Colonic mucosa (tissue), 4 donors: ENCODE data around the gene MMS19. TPM values are rescaled to one million over a fixed set of nuclear protein-coding genes. Genes with fewer than 3 reads are reported as not detected.

ENCODE experiments used
- DNase-seq: peaks from one replicate; pipeline ENCODE4 v3.0.0-alpha.2; 2020
- H3K27ac ChIP-seq: fragments of 200-600 bp; one replicate; pipeline ENCODE4 v1.8.0; 2021
- H3K27me3 ChIP-seq: fragments of 200-600 bp; one replicate; pipeline ENCODE4 v1.8.0; 2021
- H3K36me3 ChIP-seq: fragments of 200-600 bp; one replicate; pipeline ENCODE4 v1.8.0; 2021
- H3K4me1 ChIP-seq: fragments of 200-600 bp; one replicate; pipeline ENCODE4 v1.8.0; 2021; ENCODE audit warnings: mild to moderate bottlenecking
- H3K4me3 ChIP-seq: fragments of 200-600 bp; one replicate; pipeline ENCODE4 v1.8.0; 2021
- H3K9ac ChIP-seq, 2 donors: one replicate each; pipeline ENCODE4 v1.7.0; 2013; ENCODE audit warnings: control low read depth in 2 of 2, low read depth in 2 of 2, low read length in 2 of 2
- H3K9me3 ChIP-seq: fragments of 200-600 bp; one replicate; pipeline ENCODE4 v1.8.0; 2021
- intact Hi-C: fragments of 100-400 bp; cut with DNase I; formaldehyde crosslinking; loops from one replicate; pipeline ENCODE4 v1.14.1; 2022
- total RNA-seq, 2 donors: library from RNA; stranded (reverse); fragmentation: NEBNext Ultra II Directional in 1 of 2; extraction: Animal tissue kit (Norgen Biotek cat#: 25700) in 1 of 2; gene quantifications; one replicate each; pipeline ENCODE4 v1.2.1, GENCODE V29; 2021
- TF ChIP-seq, protein P1 (sequence below): fragments of 200-600 bp; IDR thresholded peaks from one replicate; pipeline ENCODE4 v1.8.0; 2022; ENCODE audit warnings: antibody characterized with exemption, mild to moderate bottlenecking
- donor health status: healthy.
- donor health status: DM: no; HTN: no; CAD: no.
- donor health status: DM: no; HTN: no; CAD: no.

MMS19 gene
- total RNA-seq, 2 donors from 2014 or later, result 43.7 to 62.2 TPM

DNA sequence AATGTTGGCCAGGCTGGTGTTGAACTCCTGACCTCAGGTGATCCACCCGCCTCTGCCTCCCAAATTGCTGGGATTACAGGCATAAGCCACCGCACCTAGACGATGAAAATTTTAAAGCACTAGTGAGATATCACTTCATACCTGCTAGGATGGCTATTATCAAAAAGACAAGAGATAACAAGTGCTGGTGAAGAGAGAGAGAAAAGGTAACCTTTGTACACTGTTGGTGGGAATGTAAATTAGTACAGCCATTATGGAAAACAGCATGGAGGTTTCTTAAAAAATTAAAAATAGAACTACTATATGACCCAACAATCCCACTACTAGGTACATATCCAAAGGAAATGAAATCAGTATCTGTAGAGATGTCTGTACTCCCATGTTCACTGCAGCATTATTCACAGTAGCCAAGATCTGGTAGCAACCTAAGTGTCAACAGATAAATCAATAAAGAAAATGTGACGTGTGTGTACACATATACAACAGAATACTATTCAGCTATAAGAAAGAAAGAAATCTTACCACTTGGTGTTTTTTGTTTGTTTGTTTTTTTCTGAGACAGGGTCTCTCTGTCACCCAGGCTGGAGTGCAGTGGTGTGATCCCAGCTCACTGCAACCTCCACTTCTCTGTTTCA, 12.5 kb downstream of the MMS19 start:
- H3K9me3 ChIP-seq, result no peaks in the 10 kb centered on the region
- no peaks in the 10 kb centered on the region for H3K27me3 ChIP-seq
- H3K4me3 ChIP-seq, result no peak overlapping the region
- no peaks in the 10 kb centered on the region for H3K36me3 ChIP-seq
- DNase-seq, result no peak
- TF ChIP-seq, protein P1, sequence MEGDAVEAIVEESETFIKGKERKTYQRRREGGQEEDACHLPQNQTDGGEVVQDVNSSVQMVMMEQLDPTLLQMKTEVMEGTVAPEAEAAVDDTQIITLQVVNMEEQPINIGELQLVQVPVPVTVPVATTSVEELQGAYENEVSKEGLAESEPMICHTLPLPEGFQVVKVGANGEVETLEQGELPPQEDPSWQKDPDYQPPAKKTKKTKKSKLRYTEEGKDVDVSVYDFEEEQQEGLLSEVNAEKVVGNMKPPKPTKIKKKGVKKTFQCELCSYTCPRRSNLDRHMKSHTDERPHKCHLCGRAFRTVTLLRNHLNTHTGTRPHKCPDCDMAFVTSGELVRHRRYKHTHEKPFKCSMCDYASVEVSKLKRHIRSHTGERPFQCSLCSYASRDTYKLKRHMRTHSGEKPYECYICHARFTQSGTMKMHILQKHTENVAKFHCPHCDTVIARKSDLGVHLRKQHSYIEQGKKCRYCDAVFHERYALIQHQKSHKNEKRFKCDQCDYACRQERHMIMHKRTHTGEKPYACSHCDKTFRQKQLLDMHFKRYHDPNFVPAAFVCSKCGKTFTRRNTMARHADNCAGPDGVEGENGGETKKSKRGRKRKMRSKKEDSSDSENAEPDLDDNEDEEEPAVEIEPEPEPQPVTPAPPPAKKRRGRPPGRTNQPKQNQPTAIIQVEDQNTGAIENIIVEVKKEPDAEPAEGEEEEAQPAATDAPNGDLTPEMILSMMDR, result no peak
- no peak overlapping the region for H3K9ac ChIP-seq
- no peak overlapping the region for H3K27ac ChIP-seq
- no peaks in the 10 kb centered on the region for H3K4me1 ChIP-seq
- intact Hi-C loops, result no loop called here

DNA sequence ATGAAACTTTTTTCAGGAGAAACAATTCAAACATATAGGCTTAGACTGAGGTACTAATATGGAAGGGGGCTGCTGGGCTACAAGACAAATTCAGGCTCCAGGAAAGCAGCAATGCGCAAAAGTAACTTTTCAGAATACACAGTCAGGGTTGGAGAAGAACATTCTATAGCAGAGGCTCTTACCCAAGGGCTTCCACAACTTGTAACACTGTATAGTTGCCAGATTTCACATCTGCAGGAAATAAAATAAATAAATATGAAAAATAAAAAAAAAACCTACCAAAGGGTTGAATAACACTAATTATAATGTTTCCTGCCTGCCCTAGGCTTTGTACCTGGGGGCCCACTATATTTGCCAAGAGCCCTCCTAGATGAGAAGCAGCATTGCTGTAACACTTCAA, 14.3 kb downstream of the MMS19 start:
- Histone ChIP-seq H3K4me1 (no peaks in the 10 kb centered on the region), H3K9ac (no peak overlapping the region), H3K36me3 (no peaks in the 10 kb centered on the region), H3K9me3 (no peaks in the 10 kb centered on the region), H3K27me3 (no peaks in the 10 kb centered on the region), H3K27ac (no peak overlapping the region), H3K4me3 (no peak overlapping the region)
- intact Hi-C loops, result no loop called here
- no peak for DNase-seq
- TF ChIP-seq, protein P1, result no peak

DNA sequence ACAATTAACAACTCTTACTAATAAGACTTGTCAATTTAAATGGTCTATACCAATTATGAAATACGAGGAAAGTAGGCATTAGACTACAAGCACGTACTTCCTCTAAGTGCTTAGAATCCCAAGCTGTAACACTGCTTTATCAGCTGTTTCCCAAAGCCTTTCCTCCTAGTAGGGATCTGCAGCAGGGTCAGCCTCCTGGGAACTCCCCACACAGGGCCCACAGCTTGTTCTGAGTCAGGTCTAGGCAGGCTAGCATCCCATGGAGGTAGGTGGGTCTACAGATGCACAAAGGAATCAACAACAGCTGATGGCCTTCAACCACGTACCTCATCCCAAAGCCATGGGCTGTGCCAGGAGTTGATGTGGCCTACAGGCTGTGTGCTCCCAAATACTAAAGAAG, 14.7 kb downstream of the MMS19 start:
- H3K27ac ChIP-seq, result no peak overlapping the region
- H3K4me1 ChIP-seq, result no peaks in the 10 kb centered on the region
- no peak for DNase-seq
- TF ChIP-seq, protein P1, result no peak
- intact Hi-C loops, result no loop called here
- H3K27me3 ChIP-seq, result no peaks in the 10 kb centered on the region
- H3K9me3 ChIP-seq, result no peaks in the 10 kb centered on the region
- no peak overlapping the region for H3K9ac ChIP-seq
- no peak overlapping the region for H3K4me3 ChIP-seq
- no peaks in the 10 kb centered on the region for H3K36me3 ChIP-seq

DNA sequence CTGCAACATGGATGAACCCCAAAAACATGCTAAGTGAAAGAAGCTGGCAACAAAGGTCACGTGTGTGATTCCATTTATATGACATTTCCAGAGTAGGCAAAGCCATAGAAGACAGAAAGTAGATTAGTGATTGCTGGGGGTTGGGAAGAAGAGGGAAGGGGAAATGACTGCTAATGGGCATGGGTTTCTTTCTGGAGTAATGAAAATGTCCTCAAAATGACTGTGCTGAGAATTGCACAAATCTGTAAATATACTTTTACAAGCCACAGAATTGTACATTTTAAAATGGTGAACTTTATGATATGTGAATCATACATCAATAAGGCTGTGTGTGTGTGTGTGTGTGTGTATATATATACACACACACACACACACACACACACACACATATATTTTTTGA, 15.8 kb downstream of the MMS19 start:
- Histone ChIP-seq H3K36me3 (no peaks in the 10 kb centered on the region), H3K4me3 (no peak overlapping the region), H3K27me3 (no peaks in the 10 kb centered on the region), H3K9ac (no peak overlapping the region), H3K9me3 (no peaks in the 10 kb centered on the region), H3K4me1 (no peaks in the 10 kb centered on the region), H3K27ac (no peak overlapping the region)
- intact Hi-C loops, result no loop called here
- TF ChIP-seq, protein P1, result no peak
- no peak for DNase-seq

DNA sequence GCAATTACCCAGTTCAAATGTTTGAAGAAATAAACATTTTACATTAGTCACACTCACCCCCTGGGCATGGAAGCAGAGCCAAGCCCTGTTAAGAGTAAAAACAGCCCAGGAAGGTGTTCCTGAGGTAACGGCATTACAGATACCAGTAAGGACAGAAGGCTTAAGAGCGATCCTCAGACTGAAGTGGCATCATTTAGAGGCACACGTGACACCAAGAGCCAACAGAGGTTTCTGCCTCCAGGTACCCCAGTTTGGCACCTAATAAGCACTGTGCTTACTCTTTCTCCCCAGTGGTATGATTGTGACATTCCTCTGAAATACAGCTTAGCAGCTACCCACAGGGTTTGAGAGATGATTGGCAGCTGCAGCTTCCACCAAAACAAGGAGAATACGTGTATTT, 17.2 kb downstream of the MMS19 start:
- H3K9me3 ChIP-seq, result no peaks in the 10 kb centered on the region
- intact Hi-C loops, result no loop called here
- H3K9ac ChIP-seq, result no peak overlapping the region
- H3K27ac ChIP-seq, result no peak overlapping the region
- H3K4me1 ChIP-seq, result no peaks in the 10 kb centered on the region
- no peaks in the 10 kb centered on the region for H3K27me3 ChIP-seq
- TF ChIP-seq, protein P1, result no peak
- no peaks in the 10 kb centered on the region for H3K36me3 ChIP-seq
- H3K4me3 ChIP-seq, result no peak overlapping the region
- no peak for DNase-seq
